Measurements from ENCODE around the gene SAMSN1. TPM values are rescaled to one million over a fixed set of nuclear protein-coding genes. Genes with fewer than 3 reads are reported as not detected.
"Not testable (repeated sequence)": the region's sequence is repeated elsewhere in the genome, so short reads cannot be mapped to it uniquely, and the experiment has no call there.

Gene SAMSN1
- total RNA-seq, 4 donors from 2014 or later: 0.82 to 1.4 (median 1.4) TPM; not detected in 1

GRCh38 chr21:14499316-14499715 is 46.8 kb downstream of the SAMSN1 start:
- TF ChIP-seq CTCF (IDR thresholded peaks at IDR 0.05 in 4 of 5, conservative IDR thresholded peaks at IDR 0.05 in 1 of 5) (no peak), POLR2A (IDR thresholded peaks at IDR 0.05) (no peak)
- no peak overlapping the region for H3K27ac ChIP-seq
- no peaks in the 10 kb centered on the region for H3K27me3 ChIP-seq
- no peak overlapping the region for H3K4me3 ChIP-seq
- intact Hi-C loops (cut with DNase I; ENCODE audit: low total_unique reads) (no loop called here), in situ Hi-C loops (cut with MboI; ENCODE audit: low sequenced_read_pairs in 4 of 4) (no loop called here)
- no peak for DNase-seq
- no peak for ATAC-seq
- H3K4me1 ChIP-seq: no peaks in the 10 kb centered on the region
- no peaks in the 10 kb centered on the region for H3K9me3 ChIP-seq
- no peaks in the 10 kb centered on the region for H3K36me3 ChIP-seq

- ATAC-seq (no peak), DNase-seq (no peak)
- H3K4me3 ChIP-seq: no peak overlapping the region
- TF ChIP-seq CTCF (IDR thresholded peaks at IDR 0.05 in 4 of 5, conservative IDR thresholded peaks at IDR 0.05 in 1 of 5) (no peak), POLR2A (IDR thresholded peaks at IDR 0.05) (no peak)
- in situ Hi-C loops (cut with MboI; ENCODE audit: low sequenced_read_pairs in 4 of 4): no loop called here
- H3K9me3 ChIP-seq: no peaks in the 10 kb centered on the region
- intact Hi-C loops (cut with DNase I; ENCODE audit: low total_unique reads): no loop called here
- H3K36me3 ChIP-seq: no peaks in the 10 kb centered on the region
- no peak overlapping the region for H3K27ac ChIP-seq
- no peaks in the 10 kb centered on the region for H3K27me3 ChIP-seq
- H3K4me1 ChIP-seq: no peaks in the 10 kb centered on the region
These were observed 48.3 kb downstream of the SAMSN1 start for GRCh38 chr21:14497825-14498224.

- DNase-seq (no peak), ATAC-seq (no peak)
- H3K27me3 ChIP-seq: no peaks in the 10 kb centered on the region
- no peaks in the 10 kb centered on the region for H3K4me1 ChIP-seq
- intact Hi-C loops (cut with DNase I; ENCODE audit: low total_unique reads): no loop called here
- TF ChIP-seq POLR2A (IDR thresholded peaks at IDR 0.05) (no peak), CTCF (IDR thresholded peaks at IDR 0.05 in 4 of 5, conservative IDR thresholded peaks at IDR 0.05 in 1 of 5) (no peak)
- H3K4me3 ChIP-seq: no peak overlapping the region
- no peak overlapping the region for H3K27ac ChIP-seq
- no peaks in the 10 kb centered on the region for H3K36me3 ChIP-seq
- no peaks in the 10 kb centered on the region for H3K9me3 ChIP-seq
- in situ Hi-C loops (cut with MboI; ENCODE audit: low sequenced_read_pairs in 4 of 4): no loop called here
These were observed 51.0 kb downstream of the SAMSN1 start for GRCh38 chr21:14495075-14495474.

GRCh38 chr21:14494181-14494580 is 51.9 kb downstream of the SAMSN1 start:
- intact Hi-C loops (cut with DNase I; ENCODE audit: low total_unique reads); in situ Hi-C loops (cut with MboI; ENCODE audit: low sequenced_read_pairs in 4 of 4); H3K27me3 ChIP-seq; H3K4me3 ChIP-seq; ATAC-seq; DNase-seq; H3K36me3 ChIP-seq; H3K9me3 ChIP-seq; H3K4me1 ChIP-seq; H3K27ac ChIP-seq: not testable (repeated sequence)

- in situ Hi-C loops (cut with MboI; ENCODE audit: low sequenced_read_pairs in 4 of 4) (no loop called here), intact Hi-C loops (cut with DNase I; ENCODE audit: low total_unique reads) (no loop called here)
- H3K9me3 ChIP-seq: no peaks in the 10 kb centered on the region
- H3K36me3 ChIP-seq: no peaks in the 10 kb centered on the region
- H3K27ac ChIP-seq: no peak overlapping the region
- H3K4me1 ChIP-seq: no peaks in the 10 kb centered on the region
- ATAC-seq: no peak
- H3K27me3 ChIP-seq: no peaks in the 10 kb centered on the region
- no peak overlapping the region for H3K4me3 ChIP-seq
- TF ChIP-seq CTCF (IDR thresholded peaks at IDR 0.05 in 4 of 5, conservative IDR thresholded peaks at IDR 0.05 in 1 of 5) (no peak), POLR2A (IDR thresholded peaks at IDR 0.05) (no peak)
- no peak for DNase-seq
These were observed 52.4 kb downstream of the SAMSN1 start for GRCh38 chr21:14493731-14494130.
